ENCODE measurements around the gene PLA2G10.
A peak's percentile ranks its signal among the peaks of the same experiment; 100 is the strongest.

The PLA2G10 gene

GRCh38 chr16:14628806-14629611 lies 65.1 kb downstream of the PLA2G10 start:
- peak; percentile 25 for DNase-seq
- in situ Hi-C loops (cut with MboI; ENCODE audit: low pct_unique_long_range_greater_than_20kb, low sequenced_read_pairs): no loop called here

GRCh38 chr16:14627078-14627477 lies 67.0 kb downstream of the PLA2G10 start:
- no peak for DNase-seq
- in situ Hi-C loops (cut with MboI; ENCODE audit: low pct_unique_long_range_greater_than_20kb, low sequenced_read_pairs): no loop called here
